Measurements from ENCODE around the gene LEFTY1. TPM values are rescaled to one million over a fixed set of nuclear protein-coding genes. Genes with fewer than 3 reads are reported as not detected.

The LEFTY1 gene
- polyA plus RNA-seq, 3 donors: 0.13 TPM; not detected in 2

DNA sequence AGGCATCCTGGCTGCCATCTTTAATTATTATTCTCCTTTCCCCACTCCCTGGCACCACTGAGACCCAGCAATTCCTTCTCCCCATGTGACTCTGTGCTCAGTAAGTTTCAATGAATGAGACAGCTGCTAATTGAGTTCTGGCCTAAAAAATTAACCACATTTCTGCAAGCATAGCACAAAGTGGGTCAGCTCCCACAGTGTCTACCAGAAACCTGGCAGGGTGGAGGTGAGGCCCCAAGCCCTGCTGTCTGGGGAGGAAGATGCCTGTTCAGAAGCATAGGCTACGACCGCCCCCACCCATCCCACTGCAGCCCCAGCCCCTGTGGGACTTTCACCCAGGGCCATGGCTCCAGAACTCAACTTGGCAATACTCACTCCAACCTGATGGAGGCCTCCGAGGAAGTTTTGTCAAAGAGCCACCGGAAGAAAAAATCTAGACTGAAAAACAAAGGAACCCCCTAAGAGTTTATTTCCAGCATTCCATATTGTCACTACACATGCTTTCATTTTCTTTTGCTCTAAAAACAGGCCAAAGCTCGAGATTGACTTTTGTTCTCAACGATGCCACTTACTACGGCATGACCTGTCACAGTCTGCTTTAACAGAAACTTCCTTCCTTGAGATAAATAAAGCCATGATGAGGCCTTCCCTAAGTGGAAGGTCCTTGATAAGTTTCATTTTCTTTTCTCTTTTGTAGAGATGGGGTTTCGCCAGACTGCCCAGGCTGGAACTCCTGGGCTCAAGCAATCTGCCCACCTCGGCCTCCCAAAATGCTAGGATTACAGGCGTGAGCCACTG is 33.2 kb downstream of the LEFTY1 start:
- peaks cover 26 to 30% of the 10 kb centered on the region in 2 donors for H3K4me1 ChIP-seq (ENCODE audit: control insufficient read depth in 1 of 2, insufficient read depth in 2 of 2, low read length in 2 of 2)
- H3K4me1 Mint-ChIP-seq: peaks cover 28% of the 10 kb centered on the region
- peak overlapping the region; percentile 25 to 86 (median 63) for H3K27ac Mint-ChIP-seq
- H3K9me3 Mint-ChIP-seq: no peaks in the 10 kb centered on the region
- no peak for DNase-seq
- intact Hi-C loops (cut with micrococcal nuclease): no loop called here
- no peaks in the 10 kb centered on the region for H4K20me1 ChIP-seq (ENCODE audit: insufficient read depth, low read length)
- H3K79me2 ChIP-seq (ENCODE audit: insufficient read depth, low read length): no peaks in the 10 kb centered on the region
- no peak for TF ChIP-seq CTCF (IDR thresholded peaks at IDR 0.05)
- peak overlapping the region in 1 of 3 experiments; percentile 18 for H3K4me3 ChIP-seq (replicated peaks in 1 of 3; ENCODE audit: low read depth in 2 of 3, low read length in 3 of 3)
- WGBS (ENCODE audit: insufficient coverage): 58% methylated on average over 5 of the region's 10 CpGs
- H3K27ac ChIP-seq (ENCODE audit: low read depth in 1 of 2, low read length in 2 of 2): peak overlapping the region; percentile 20 to 69
- peak overlapping the region in 1 of 2 donors; percentile 59 for H3K4me3 Mint-ChIP-seq
- peaks cover 72 to 87% of the 10 kb centered on the region in 2 donors for H3K36me3 Mint-ChIP-seq
- peak overlapping the region; percentile 17 for H3K4me2 ChIP-seq (replicated peaks; ENCODE audit: extremely low read depth, low read length, poor library complexity, severe bottlenecking)
- H3K9ac ChIP-seq (ENCODE audit: insufficient read depth, low read length, poor library complexity, severe bottlenecking): peak overlapping the region; percentile 39
- no peaks in the 10 kb centered on the region for H3K27me3 ChIP-seq (ENCODE audit: control insufficient read depth in 2 of 2, insufficient read depth in 2 of 2, low read length in 2 of 2)
- no peaks in the 10 kb centered on the region for H3K9me3 ChIP-seq (replicated peaks in 1 of 2; ENCODE audit: control insufficient read depth in 1 of 2, insufficient read depth in 1 of 2, low read length in 2 of 2)
- H2AFZ ChIP-seq (ENCODE audit: insufficient read depth, low read depth, low read length, poor library complexity, severe bottlenecking): peak overlapping the region; percentile 6
- peaks cover 48 to 85% of the 10 kb centered on the region in 2 donors for H3K36me3 ChIP-seq (replicated peaks in 1 of 2; ENCODE audit: control insufficient read depth in 1 of 2, insufficient read depth in 2 of 2, low read length in 2 of 2)
- peaks cover 0 to 5% (median 0%) of the 10 kb centered on the region in 3 donors for H3K27me3 Mint-ChIP-seq (ENCODE audit: low read depth in 3 of 3)

DNA sequence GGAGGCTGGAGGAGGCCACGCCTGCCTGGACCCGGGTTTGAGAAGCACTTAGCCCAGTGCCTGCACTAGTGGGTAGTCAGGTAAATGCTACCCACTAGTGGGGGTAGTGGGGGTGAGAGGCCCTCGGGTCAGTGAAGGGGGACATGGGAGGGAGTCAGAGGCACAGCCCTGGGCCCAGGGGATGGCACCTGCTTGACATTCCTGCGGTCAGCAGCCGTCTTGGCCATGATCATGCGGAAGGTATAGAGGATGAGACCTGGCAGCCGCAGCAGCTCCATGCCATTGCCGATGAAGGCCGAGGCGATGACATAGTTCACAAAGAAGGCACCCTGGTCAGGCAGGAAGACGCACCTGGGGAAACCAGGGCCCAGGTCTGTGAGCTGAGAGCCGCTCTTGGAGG is 35.5 kb downstream of the LEFTY1 start:
- H3K9ac ChIP-seq (ENCODE audit: insufficient read depth, low read length, poor library complexity, severe bottlenecking): peak overlapping the region; percentile 15
- H4K20me1 ChIP-seq (ENCODE audit: insufficient read depth, low read length): no peaks in the 10 kb centered on the region
- no peaks in the 10 kb centered on the region for H3K9me3 ChIP-seq (replicated peaks in 1 of 2; ENCODE audit: control insufficient read depth in 1 of 2, insufficient read depth in 1 of 2, low read length in 2 of 2)
- H3K36me3 ChIP-seq (replicated peaks in 1 of 2; ENCODE audit: control insufficient read depth in 1 of 2, insufficient read depth in 2 of 2, low read length in 2 of 2): peaks cover 35 to 75% of the 10 kb centered on the region in 2 donors
- no peak overlapping the region for H2AFZ ChIP-seq (ENCODE audit: insufficient read depth, low read depth, low read length, poor library complexity, severe bottlenecking)
- H3K4me1 ChIP-seq (ENCODE audit: control insufficient read depth in 1 of 2, insufficient read depth in 2 of 2, low read length in 2 of 2): peaks cover 31 to 38% of the 10 kb centered on the region in 2 donors
- H3K27me3 ChIP-seq (ENCODE audit: control insufficient read depth in 2 of 2, insufficient read depth in 2 of 2, low read length in 2 of 2): no peaks in the 10 kb centered on the region
- H3K79me2 ChIP-seq (ENCODE audit: insufficient read depth, low read length): no peaks in the 10 kb centered on the region
- no peak for TF ChIP-seq CTCF (IDR thresholded peaks at IDR 0.05)
- over 99% methylated on average over 10 of the region's 12 CpGs for WGBS (ENCODE audit: insufficient coverage)
- no peak for DNase-seq
- no peak overlapping the region for H3K27ac ChIP-seq (ENCODE audit: low read depth in 1 of 2, low read length in 2 of 2)
- no peak overlapping the region for H3K4me2 ChIP-seq (replicated peaks; ENCODE audit: extremely low read depth, low read length, poor library complexity, severe bottlenecking)
- H3K27me3 Mint-ChIP-seq (ENCODE audit: low read depth in 3 of 3): peaks cover 0 to 5% (median 2%) of the 10 kb centered on the region in 3 donors
- no peak overlapping the region for H3K4me3 ChIP-seq (replicated peaks in 1 of 3; ENCODE audit: low read depth in 2 of 3, low read length in 3 of 3)
- intact Hi-C loops (cut with micrococcal nuclease): no loop called here
- H3K27ac Mint-ChIP-seq: no peak overlapping the region
- H3K4me3 Mint-ChIP-seq: no peak overlapping the region
- peaks cover 45% of the 10 kb centered on the region for H3K4me1 Mint-ChIP-seq
- H3K9me3 Mint-ChIP-seq: no peaks in the 10 kb centered on the region
- peaks cover 68 to 83% of the 10 kb centered on the region in 2 donors for H3K36me3 Mint-ChIP-seq

Data from CD14-positive monocyte (primary cell).